GM12873 (cell line): ENCODE measurements around the gene CPA2.

Experiments
- TF ChIP-seq, protein P1 (sequence below): IDR thresholded peaks from 2 replicates; pipeline ENCODE4 v1.5.1; 2012; ENCODE audit warnings: low read depth, mild to moderate bottlenecking, moderate library complexity, low read length, control low read depth; ENCODE audit not compliant: insufficient read depth; ENCODE audit errors: missing control alignments

The CPA2 gene

DNA sequence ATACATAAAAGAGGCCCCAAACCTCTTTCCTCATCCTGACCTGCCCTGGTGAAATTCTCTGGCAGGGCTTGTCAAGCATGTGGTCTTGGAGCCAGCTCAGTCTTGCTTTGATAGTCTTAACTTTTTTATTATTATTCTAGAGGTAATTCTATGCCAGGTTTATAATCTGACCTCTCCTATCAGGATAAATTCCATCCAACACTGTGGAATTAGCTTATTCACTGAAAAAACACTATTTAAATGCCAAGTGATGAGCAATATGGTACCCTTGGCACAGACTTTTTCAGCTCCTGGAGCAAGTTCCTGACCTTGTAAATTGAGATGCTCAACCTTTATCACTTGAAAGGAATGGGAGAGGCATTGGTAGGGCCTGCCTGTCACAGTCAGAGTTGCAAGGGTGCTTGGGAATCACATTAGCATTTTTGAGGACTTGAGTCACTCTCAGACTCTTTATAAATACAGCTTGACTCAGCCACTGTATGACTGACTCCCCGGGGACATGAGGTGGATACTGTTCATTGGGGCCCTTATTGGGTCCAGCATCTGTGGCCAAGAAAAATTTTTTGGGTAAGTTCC lies 26.1 kb downstream of the CPA2 start, which contains the start of gene CPA4:
Gene CPA4 (plus strand): TSS at position 480 of the 576 bp plus-strand sequence. CDS start 20 bp downstream, at position 500.
- TF ChIP-seq, protein P1, sequence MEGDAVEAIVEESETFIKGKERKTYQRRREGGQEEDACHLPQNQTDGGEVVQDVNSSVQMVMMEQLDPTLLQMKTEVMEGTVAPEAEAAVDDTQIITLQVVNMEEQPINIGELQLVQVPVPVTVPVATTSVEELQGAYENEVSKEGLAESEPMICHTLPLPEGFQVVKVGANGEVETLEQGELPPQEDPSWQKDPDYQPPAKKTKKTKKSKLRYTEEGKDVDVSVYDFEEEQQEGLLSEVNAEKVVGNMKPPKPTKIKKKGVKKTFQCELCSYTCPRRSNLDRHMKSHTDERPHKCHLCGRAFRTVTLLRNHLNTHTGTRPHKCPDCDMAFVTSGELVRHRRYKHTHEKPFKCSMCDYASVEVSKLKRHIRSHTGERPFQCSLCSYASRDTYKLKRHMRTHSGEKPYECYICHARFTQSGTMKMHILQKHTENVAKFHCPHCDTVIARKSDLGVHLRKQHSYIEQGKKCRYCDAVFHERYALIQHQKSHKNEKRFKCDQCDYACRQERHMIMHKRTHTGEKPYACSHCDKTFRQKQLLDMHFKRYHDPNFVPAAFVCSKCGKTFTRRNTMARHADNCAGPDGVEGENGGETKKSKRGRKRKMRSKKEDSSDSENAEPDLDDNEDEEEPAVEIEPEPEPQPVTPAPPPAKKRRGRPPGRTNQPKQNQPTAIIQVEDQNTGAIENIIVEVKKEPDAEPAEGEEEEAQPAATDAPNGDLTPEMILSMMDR = no peak

DNA sequence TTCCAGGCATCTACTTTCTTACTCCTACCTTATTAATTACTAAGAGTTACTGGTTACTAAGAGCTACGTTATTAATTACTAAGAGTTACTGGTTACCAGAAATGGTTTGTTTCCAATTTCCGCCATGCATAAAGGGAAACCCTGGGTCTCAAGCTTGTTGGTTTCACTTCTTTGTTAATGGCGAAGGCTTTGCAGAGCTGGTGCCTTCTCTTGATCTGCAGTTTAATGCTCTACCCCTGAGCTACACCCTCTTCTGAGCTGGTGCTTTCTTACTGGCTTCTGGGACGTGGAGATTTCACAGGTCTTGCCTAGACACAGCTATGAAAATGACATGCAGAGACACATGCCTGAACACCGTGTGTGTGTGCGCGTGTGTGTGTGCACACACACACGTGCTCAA lies 26.9 kb downstream of the CPA2 start:
- TF ChIP-seq, protein P1 = no peak

DNA sequence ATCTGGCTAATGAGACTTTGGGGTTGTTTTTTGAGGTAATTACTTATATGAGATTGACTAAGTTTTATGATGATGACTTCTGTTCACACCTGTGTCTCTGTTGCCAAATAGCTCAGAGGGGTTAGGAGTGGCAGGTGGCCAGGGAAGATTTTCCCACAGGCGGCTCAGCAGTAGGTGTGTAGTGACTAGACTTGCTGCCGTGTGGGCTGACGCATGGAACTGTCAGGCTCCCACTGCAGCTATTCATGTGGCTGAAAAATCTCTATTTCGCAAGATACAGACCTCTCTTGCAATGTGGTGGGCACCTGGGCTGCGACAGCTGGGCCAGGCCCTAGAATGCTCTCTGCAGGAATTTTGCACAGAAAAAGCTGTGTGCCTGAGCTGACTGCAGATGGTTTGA lies 27.7 kb downstream of the CPA2 start:
- TF ChIP-seq, protein P1 = no peak

- TF ChIP-seq, protein P1 = no peak
Measured at GRCh38 chr7:130296221-130296951, 29.7 kb downstream of the CPA2 start.

DNA sequence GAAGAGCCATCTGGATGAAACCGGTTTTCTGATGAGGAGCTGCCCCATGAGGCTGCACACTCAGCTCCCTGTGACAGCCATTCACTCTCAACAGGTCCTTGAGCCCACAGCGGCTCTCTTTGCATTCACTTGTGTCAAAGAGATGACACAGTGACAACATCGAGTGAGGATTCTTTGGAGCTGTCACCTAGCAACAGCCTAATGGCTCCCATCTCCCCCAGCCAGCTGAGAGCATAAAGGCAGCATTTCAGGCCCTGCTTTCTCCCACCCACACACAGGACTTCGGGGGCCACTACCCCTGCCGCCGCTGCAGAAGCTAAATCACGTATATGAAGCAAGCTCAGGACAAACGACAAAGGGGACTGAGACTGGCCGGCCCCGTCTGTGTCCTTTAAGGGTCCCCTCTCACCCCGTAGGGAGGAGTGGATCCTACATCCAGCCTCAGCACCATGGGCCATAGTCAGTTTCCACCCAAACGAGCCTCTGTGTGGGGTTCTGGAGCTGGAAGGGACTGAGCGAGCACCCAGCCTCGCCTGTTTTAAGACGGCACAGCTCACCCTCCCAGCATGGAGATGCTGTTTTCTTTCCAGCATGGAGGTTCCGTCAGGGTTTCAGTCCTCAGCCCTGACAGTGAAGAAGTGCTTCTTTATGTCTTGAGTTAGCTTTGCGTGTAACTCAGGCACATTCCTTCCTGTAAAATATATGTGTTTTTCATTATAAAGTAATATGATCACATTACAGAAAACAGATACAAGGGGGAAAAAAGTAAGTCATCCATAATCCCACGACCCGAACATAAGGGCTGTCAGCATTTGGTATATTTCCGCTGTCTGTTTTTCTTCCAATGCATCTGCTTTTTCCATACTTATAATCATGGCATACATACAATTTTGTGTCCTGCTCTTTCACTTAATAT lies 31.2 kb downstream of the CPA2 start:
- TF ChIP-seq, protein P1 = no peak

GRCh38 chr7:130298544-130299326 lies 32.1 kb downstream of the CPA2 start:
- TF ChIP-seq, protein P1 = no peak
